PC-3 (cell line): ENCODE measurements around the gene KNCN.

Experiments
- CTCF ChIP-seq: fragments of 300-600 bp; sonication (generic); conservative IDR thresholded peaks from 2 replicates; pipeline ENCODE4 v1.5.1; 2017; ENCODE audit warnings: antibody characterized with exemption, low read depth, mild to moderate bottlenecking, low read length
- EZH2 ChIP-seq: fragments of 300-600 bp; sonication (generic); IDR thresholded peaks from one replicate; pipeline ENCODE4 v1.6.1; 2017; ENCODE audit warnings: antibody characterized with exemption, mild to moderate bottlenecking, low read length; ENCODE audit not compliant: unreplicated experiment

GRCh38 chr1:46571691-46572225, 20.3 kb upstream of the KNCN start:
- TF ChIP-seq CTCF (no peak), EZH2 (no peak)
